A549 (cell line): ENCODE measurements around the gene MCTP1. TPM values are rescaled to one million over a fixed set of nuclear protein-coding genes. Genes with fewer than 3 reads are reported as not detected.

ENCODE experiments used
- ATAC-seq, 2 experiments: fragments of 200-7000 bp in 1 of 2; fragments of >200 bp in 1 of 2; cut with Nextera tagmentation in 1 of 2; cut with Tn5 transposase in 1 of 2; 3 replicates each; pipeline versions ENCODE4 v1.8.0 to v1.9.1; 2018 to 2020; ENCODE audit warnings: mild to moderate bottlenecking in 1 of 2, moderate library complexity in 1 of 2
- CTCF ChIA-PET: fragments of 300-600 bp; sonication (Branson Sonifier 250); formaldehyde crosslinking; extraction: SDS; loops from one replicate; lab custom pipeline; 2021; ENCODE audit warnings: antibody characterized with exemption, inconsistent platforms; lab: Yijun Ruan, JAX
- POLR2A ChIA-PET: fragments of 350-600 bp; formaldehyde crosslinking; extraction: SDS; loops from one replicate; lab custom pipeline; 2021; ENCODE audit warnings: antibody characterized with exemption, inconsistent platforms; lab: Yijun Ruan, JAX
- DNase-seq, 2 experiments: peaks; one replicate each; pipeline versions ENCODE4 v3.0.0 to v3.0.0-alpha.2; 2011 to 2016; ENCODE audit warnings: low read depth in 1 of 2, low spot score in 1 of 2
- FAIRE-seq: peaks from 2 replicates; lab custom pipeline; 2011; peaks lifted over from hg19 to GRCh38; lab: Jason Lieb, UNC
- H3K27ac ChIP-seq, 2 experiments: fragments of >200 bp; sonication (Bioruptor Twin); formaldehyde crosslinking; 3 replicates each; pipeline ENCODE4 v1.5.1; 2016 to 2017
- H3K4me1 ChIP-seq: fragments of >200 bp; sonication (Bioruptor Twin); formaldehyde crosslinking; 3 replicates; pipeline ENCODE4 v1.6.1; 2016
- H3K4me2 ChIP-seq: fragments of >200 bp; sonication (Bioruptor Twin); formaldehyde crosslinking; 3 replicates; pipeline ENCODE4 v1.6.1; 2016
- H3K4me3 ChIP-seq: fragments of >200 bp; sonication (Bioruptor Twin); formaldehyde crosslinking; 3 replicates; pipeline ENCODE4 v1.5.1; 2016
- H3K9me3 ChIP-seq: fragments of >200 bp; sonication (Bioruptor Twin); formaldehyde crosslinking; 3 replicates; pipeline ENCODE4 v1.6.1; 2016
- BHLHE40 ChIP-seq: IDR thresholded peaks from 2 replicates; pipeline ENCODE4 v1.6.1; 2012; ENCODE audit warnings: low read depth, low read length, inconsistent platforms
- CBX2 ChIP-seq: fragments of 200-600 bp; sonication (generic); IDR thresholded peaks from 2 replicates; pipeline ENCODE4 v1.6.1; 2016; ENCODE audit warnings: low read depth, mild to moderate bottlenecking, borderline replicate concordance
- CEBPB ChIP-seq, 2 experiments: fragments of >200 bp in 1 of 2; sonication (Bioruptor Twin) in 1 of 2; formaldehyde crosslinking in 1 of 2; IDR thresholded peaks; 2 replicates each; pipeline ENCODE4 v1.6.1; 2012 to 2016
- CHD4 ChIP-seq: fragments of 200-600 bp; sonication (generic); IDR thresholded peaks from 2 replicates; pipeline ENCODE4 v1.6.1; 2016; ENCODE audit warnings: antibody characterized with exemption, mild to moderate bottlenecking, borderline replicate concordance
- EHF ChIP-seq: fragments of 250-450 bp; sonication (Bioruptor Pico); IDR thresholded peaks from 2 replicates; pipeline ENCODE4 v1.5.0; 2020; ENCODE audit warnings: mild to moderate bottlenecking
- EHMT2 ChIP-seq: fragments of 200-600 bp; sonication (generic); IDR thresholded peaks from 2 replicates; pipeline ENCODE4 v1.6.1; 2016; ENCODE audit warnings: antibody characterized with exemption, low read depth, mild to moderate bottlenecking, moderate library complexity
- FOSL2 ChIP-seq, 2 experiments: fragments of 450-650 bp in 1 of 2; fragments of >200 bp in 1 of 2; sonication (Bioruptor Twin) in 1 of 2; formaldehyde crosslinking; IDR thresholded peaks; 2 replicates each; pipeline versions ENCODE4 v1.5.0 to v1.6.1; 2016 to 2020; ENCODE audit warnings: mild to moderate bottlenecking in 1 of 2, moderate library complexity in 1 of 2
- HEYL ChIP-seq: fragments of 250-450 bp; sonication (Bioruptor Pico); IDR thresholded peaks from 2 replicates; pipeline ENCODE4 v1.8.0; 2021; ENCODE audit warnings: mild to moderate bottlenecking, moderate library complexity
- HOXA7 ChIP-seq: fragments of 250-450 bp; sonication (Bioruptor Pico); IDR thresholded peaks from 2 replicates; pipeline ENCODE4 v1.5.0; 2020; ENCODE audit warnings: mild to moderate bottlenecking, moderate library complexity
- HOXB13 ChIP-seq: fragments of 250-450 bp; sonication (Bioruptor Pico); IDR thresholded peaks from 2 replicates; pipeline ENCODE4 v1.5.0; 2020; ENCODE audit warnings: low read depth, mild to moderate bottlenecking, moderate library complexity
- HOXB5 ChIP-seq: fragments of 250-450 bp; sonication (Bioruptor Pico); IDR thresholded peaks from 2 replicates; pipeline ENCODE4 v1.5.0; 2020; ENCODE audit warnings: mild to moderate bottlenecking, moderate library complexity
- JUN ChIP-seq, 2 experiments: fragments of >200 bp; sonication (Bioruptor Twin); formaldehyde crosslinking; IDR thresholded peaks; 2 replicates in 1 of 2; 3 replicates in 1 of 2; pipeline ENCODE4 v1.6.1; 2016 to 2017
- KDM5A ChIP-seq: fragments of 200-600 bp; sonication (generic); IDR thresholded peaks from 2 replicates; pipeline ENCODE4 v1.6.1; 2016; ENCODE audit warnings: antibody characterized with exemption, mild to moderate bottlenecking
- MYC ChIP-seq: IDR thresholded peaks from 2 replicates; pipeline ENCODE4 v1.6.1; 2012; ENCODE audit warnings: mild to moderate bottlenecking, inconsistent platforms, low read length, improper control_type of control experiment, borderline replicate concordance
- RCOR1 ChIP-seq: fragments of 150-350 bp; IDR thresholded peaks from 2 replicates; pipeline ENCODE4 v1.6.1; 2014; ENCODE audit warnings: antibody characterized with exemption, low read length, low read depth
- TFCP2L1 ChIP-seq: fragments of 250-450 bp; sonication (Bioruptor Pico); IDR thresholded peaks from 2 replicates; pipeline ENCODE4 v1.5.0; 2021; ENCODE audit warnings: mild to moderate bottlenecking
- TP53 ChIP-seq: fragments of 250-450 bp; sonication (Bioruptor Pico); IDR thresholded peaks from 2 replicates; pipeline ENCODE4 v1.5.0; 2021; ENCODE audit warnings: mild to moderate bottlenecking, moderate library complexity
- ZC3H11A ChIP-seq: fragments of 450-650 bp; IDR thresholded peaks from 2 replicates; pipeline ENCODE4 v1.6.1; 2014; ENCODE audit warnings: antibody characterized with exemption, mild to moderate bottlenecking
- ZSCAN20 ChIP-seq: fragments of 250-450 bp; sonication (Bioruptor Pico); IDR thresholded peaks from 2 replicates; pipeline ENCODE4 v1.8.0; 2022; ENCODE audit warnings: mild to moderate bottlenecking, moderate library complexity
- WGBS: methylation state at CpG from one replicate; pipeline ENCODE4 v1.1.6; 2017; ENCODE audit errors: missing lambda C conversion rate; 5-methylcytosine and 5-hydroxymethylcytosine counted together
- polyA plus RNA-seq, 4 experiments: library from polyadenylated mRNA; depleted of rRNA in 3 of 4; stranded (reverse); fragments of >200 nt; fragmentation: RNase III in 1 of 4; extraction: RNeasy Plus Mini Kit Qiagen cat#74134 plus additional on column Dnase treatment in 1 of 4; gene quantifications; 2 replicates in 3 of 4; 3 replicates in 1 of 4; pipeline ENCODE4 v1.2.3, GENCODE V29; 2011 to 2017
- TF ChIP-seq, protein P1 (sequence below): IDR thresholded peaks from 2 replicates; pipeline ENCODE4 v1.6.1; 2012; ENCODE audit warnings: low read depth, borderline replicate concordance
- TF ChIP-seq, protein P2 (sequence below): fragments of 200-600 bp; sonication (generic); IDR thresholded peaks from 2 replicates; pipeline ENCODE4 v1.6.1; 2016; ENCODE audit warnings: antibody characterized with exemption, mild to moderate bottlenecking, moderate library complexity
- TF ChIP-seq, protein P3 (sequence below): IDR thresholded peaks from 2 replicates; pipeline ENCODE4 v1.6.1; 2012
- TF ChIP-seq, protein P4 (sequence below): fragments of 250-450 bp; sonication (Bioruptor Pico); IDR thresholded peaks from 2 replicates; pipeline ENCODE4 v1.5.0; 2021; ENCODE audit warnings: mild to moderate bottlenecking, moderate library complexity, borderline replicate concordance

Gene MCTP1
- polyA plus RNA-seq, 2 of the 4 experiments (the other 2 are of a cell fraction) = 5.4 to 6.9 TPM

DNA sequence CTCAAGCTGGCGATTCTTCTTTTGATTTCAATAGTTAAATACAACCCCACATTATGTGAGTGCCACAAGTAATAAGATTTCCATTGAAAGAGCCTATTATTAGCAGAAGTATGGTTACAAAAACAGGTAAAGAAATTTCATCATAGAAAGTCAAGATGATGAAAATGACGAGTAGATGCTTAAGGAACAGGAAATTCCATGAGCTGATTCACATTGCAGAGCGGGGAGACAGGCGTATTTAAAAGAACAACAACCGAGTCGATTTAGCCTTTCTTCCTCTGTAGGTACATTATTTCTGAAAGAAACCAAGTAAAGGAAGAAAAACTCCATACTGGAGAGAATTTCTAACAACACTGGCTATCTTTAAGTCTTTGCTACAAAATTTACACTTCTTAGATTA lies 356.0 kb downstream of the MCTP1 start:
- Histone ChIP-seq H3K4me3 (no peak overlapping the region), H3K9me3 (no peaks in the 10 kb centered on the region), H3K4me1 (no peaks in the 10 kb centered on the region), H3K4me2 (no peak overlapping the region), H3K27ac (no peak overlapping the region)
- POLR2A ChIA-PET = no interaction called here
- TF ChIP-seq CHD4 (no peak), JUN (IDR thresholded peaks at IDR 0.05) (no peak), MYC (no peak), HOXB13 (CRISPR knock-in tag) (no peak), HOXB5 (CRISPR knock-in tag) (no peak), HEYL (CRISPR knock-in tag) (no peak), TP53 (no peak), CBX2 (no peak)
- TF ChIP-seq, protein P1, sequence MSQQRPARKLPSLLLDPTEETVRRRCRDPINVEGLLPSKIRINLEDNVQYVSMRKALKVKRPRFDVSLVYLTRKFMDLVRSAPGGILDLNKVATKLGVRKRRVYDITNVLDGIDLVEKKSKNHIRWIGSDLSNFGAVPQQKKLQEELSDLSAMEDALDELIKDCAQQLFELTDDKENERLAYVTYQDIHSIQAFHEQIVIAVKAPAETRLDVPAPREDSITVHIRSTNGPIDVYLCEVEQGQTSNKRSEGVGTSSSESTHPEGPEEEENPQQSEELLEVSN = no peak
- TF ChIP-seq, protein P2, sequence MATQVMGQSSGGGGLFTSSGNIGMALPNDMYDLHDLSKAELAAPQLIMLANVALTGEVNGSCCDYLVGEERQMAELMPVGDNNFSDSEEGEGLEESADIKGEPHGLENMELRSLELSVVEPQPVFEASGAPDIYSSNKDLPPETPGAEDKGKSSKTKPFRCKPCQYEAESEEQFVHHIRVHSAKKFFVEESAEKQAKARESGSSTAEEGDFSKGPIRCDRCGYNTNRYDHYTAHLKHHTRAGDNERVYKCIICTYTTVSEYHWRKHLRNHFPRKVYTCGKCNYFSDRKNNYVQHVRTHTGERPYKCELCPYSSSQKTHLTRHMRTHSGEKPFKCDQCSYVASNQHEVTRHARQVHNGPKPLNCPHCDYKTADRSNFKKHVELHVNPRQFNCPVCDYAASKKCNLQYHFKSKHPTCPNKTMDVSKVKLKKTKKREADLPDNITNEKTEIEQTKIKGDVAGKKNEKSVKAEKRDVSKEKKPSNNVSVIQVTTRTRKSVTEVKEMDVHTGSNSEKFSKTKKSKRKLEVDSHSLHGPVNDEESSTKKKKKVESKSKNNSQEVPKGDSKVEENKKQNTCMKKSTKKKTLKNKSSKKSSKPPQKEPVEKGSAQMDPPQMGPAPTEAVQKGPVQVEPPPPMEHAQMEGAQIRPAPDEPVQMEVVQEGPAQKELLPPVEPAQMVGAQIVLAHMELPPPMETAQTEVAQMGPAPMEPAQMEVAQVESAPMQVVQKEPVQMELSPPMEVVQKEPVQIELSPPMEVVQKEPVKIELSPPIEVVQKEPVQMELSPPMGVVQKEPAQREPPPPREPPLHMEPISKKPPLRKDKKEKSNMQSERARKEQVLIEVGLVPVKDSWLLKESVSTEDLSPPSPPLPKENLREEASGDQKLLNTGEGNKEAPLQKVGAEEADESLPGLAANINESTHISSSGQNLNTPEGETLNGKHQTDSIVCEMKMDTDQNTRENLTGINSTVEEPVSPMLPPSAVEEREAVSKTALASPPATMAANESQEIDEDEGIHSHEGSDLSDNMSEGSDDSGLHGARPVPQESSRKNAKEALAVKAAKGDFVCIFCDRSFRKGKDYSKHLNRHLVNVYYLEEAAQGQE = no peak
- no peak for FAIRE-seq
- 70% methylated on average over 6 of the region's 6 CpGs for WGBS
- no peak for ATAC-seq
- DNase-seq = no peak
- CTCF ChIA-PET = no interaction called here

DNA sequence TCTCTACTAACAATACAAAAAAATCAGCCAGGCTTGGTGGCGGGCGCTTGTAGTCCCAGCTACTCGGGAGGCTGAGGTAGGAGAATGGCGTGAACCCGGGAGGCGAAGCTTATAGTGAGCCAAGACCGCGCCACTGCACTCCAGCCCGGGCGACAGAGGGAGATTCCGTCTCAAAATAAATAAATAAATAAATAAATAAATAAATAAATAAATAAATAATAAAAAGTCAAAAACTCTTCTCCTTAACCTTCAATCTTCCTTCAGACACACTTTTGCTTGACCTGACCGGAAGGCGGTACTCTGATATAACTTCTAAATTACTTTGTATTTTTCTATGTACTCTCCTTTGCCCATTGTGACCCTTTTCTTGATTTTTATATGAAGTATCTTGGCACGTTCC lies 364.3 kb downstream of the MCTP1 start:
- no peak for DNase-seq
- no peak for FAIRE-seq
- WGBS = 82% methylated on average over 14 of the region's 14 CpGs
- CTCF ChIA-PET = interaction anchor here (0.6 kb wide), 1 partner anchor 1282 kb away, joined by 4 read pairs; no protein-coding TSS in a partner anchor
- Histone ChIP-seq H3K27ac (no peak overlapping the region), H3K4me1 (no peaks in the 10 kb centered on the region), H3K4me3 (no peak overlapping the region), H3K9me3 (no peaks in the 10 kb centered on the region), H3K4me2 (no peak overlapping the region)
- POLR2A ChIA-PET = no interaction called here
- ATAC-seq = no peak
- TF ChIP-seq ZC3H11A (peak; percentile 68), CEBPB (IDR thresholded peaks at IDR 0.05) (no peak)
- TF ChIP-seq, all 56 proteins: peak for 1

DNA sequence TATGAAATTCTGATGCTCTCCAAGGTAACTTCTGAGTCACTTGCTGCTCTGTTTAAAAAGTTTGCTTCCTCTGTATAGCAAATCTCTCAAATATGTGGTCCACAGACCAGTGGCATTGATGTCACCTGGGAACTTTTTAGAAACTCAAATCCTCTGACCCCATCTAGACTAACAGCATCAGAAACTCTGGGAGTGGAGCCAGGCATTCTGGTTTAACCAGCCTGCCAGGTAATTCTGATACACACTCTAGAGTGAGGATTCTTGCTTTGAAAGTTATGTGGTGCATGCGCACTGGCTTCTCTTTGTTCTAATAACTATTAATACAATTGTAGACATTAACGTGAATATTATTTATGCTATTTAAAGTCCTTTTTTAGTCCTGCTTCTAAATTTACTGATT lies 368.3 kb downstream of the MCTP1 start:
- TF ChIP-seq BHLHE40 (no peak), HEYL (CRISPR knock-in tag) (no peak), EHF (CRISPR knock-in tag) (no peak), ZSCAN20 (CRISPR knock-in tag) (no peak), CBX2 (no peak), RCOR1 (no peak), TFCP2L1 (CRISPR knock-in tag) (no peak), HOXA7 (CRISPR knock-in tag) (no peak), KDM5A (no peak), EHMT2 (no peak), FOSL2 (IDR thresholded peaks at IDR 0.05) (no peak), FOSL2 (CRISPR knock-in tag; IDR thresholded peaks at IDR 0.05) (no peak)
- TF ChIP-seq, protein P3, sequence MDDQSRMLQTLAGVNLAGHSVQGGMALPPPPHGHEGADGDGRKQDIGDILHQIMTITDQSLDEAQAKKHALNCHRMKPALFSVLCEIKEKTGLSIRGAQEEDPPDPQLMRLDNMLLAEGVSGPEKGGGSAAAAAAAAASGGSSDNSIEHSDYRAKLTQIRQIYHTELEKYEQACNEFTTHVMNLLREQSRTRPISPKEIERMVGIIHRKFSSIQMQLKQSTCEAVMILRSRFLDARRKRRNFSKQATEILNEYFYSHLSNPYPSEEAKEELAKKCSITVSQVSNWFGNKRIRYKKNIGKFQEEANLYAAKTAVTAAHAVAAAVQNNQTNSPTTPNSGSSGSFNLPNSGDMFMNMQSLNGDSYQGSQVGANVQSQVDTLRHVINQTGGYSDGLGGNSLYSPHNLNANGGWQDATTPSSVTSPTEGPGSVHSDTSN = no peak
- TF ChIP-seq, protein P4, sequence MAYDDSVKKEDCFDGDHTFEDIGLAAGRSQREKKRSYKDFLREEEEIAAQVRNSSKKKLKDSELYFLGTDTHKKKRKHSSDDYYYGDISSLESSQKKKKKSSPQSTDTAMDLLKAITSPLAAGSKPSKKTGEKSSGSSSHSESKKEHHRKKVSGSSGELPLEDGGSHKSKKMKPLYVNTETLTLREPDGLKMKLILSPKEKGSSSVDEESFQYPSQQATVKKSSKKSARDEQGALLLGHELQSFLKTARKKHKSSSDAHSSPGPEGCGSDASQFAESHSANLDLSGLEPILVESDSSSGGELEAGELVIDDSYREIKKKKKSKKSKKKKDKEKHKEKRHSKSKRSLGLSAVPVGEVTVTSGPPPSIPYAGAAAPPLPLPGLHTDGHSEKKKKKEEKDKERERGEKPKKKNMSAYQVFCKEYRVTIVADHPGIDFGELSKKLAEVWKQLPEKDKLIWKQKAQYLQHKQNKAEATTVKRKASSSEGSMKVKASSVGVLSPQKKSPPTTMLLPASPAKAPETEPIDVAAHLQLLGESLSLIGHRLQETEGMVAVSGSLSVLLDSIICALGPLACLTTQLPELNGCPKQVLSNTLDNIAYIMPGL (CRISPR knock-in tag) = no peak
- ChIA-PET CTCF (no interaction called here), POLR2A (no interaction called here)
- no peak for ATAC-seq
- 82% methylated on average over 2 of the region's 2 CpGs for WGBS
- DNase-seq = no peak
- Histone ChIP-seq H3K4me3 (no peak overlapping the region), H3K9me3 (no peaks in the 10 kb centered on the region), H3K4me2 (no peak overlapping the region), H3K27ac (no peak overlapping the region), H3K4me1 (no peaks in the 10 kb centered on the region)
- no peak for FAIRE-seq
